Hepatocyte (in vitro differentiated cells): ENCODE measurements around the gene PICALM. TPM values are rescaled to one million over a fixed set of nuclear protein-coding genes. Genes with fewer than 3 reads are reported as not detected.

ENCODE experiments used
- DNase-seq: peaks from one replicate; pipeline ENCODE4 v3.0.0-alpha.2; 2016; ENCODE audit warnings: low spot score
- H2AFZ ChIP-seq: fragments of 200-600 bp; sonication (generic); 2 replicates; pipeline ENCODE4 v1.6.0; 2016; ENCODE audit warnings: antibody characterized with exemption, mild to moderate bottlenecking
- H3K27ac ChIP-seq: fragments of 200-600 bp; sonication (generic); 2 replicates; pipeline ENCODE4 v1.5.1; 2016; ENCODE audit warnings: mild to moderate bottlenecking
- H3K27me3 ChIP-seq: fragments of 200-600 bp; sonication (generic); 2 replicates; pipeline ENCODE4 v1.6.1; 2016
- H3K36me3 ChIP-seq: fragments of 200-600 bp; sonication (generic); replicated peaks from 2 replicates; pipeline ENCODE4 v1.5.1; 2016; ENCODE audit warnings: low read depth; ENCODE audit not compliant: insufficient read depth
- H3K4me1 ChIP-seq: fragments of 200-600 bp; sonication (generic); 2 replicates; pipeline ENCODE4 v1.5.1; 2016; ENCODE audit warnings: mild to moderate bottlenecking, moderate library complexity; ENCODE audit not compliant: insufficient read depth
- H3K4me2 ChIP-seq: fragments of 200-600 bp; sonication (generic); 2 replicates; pipeline ENCODE4 v1.6.0; 2016
- H3K4me3 ChIP-seq: fragments of 200-600 bp; sonication (generic); 2 replicates; pipeline ENCODE4 v1.5.1; 2016; ENCODE audit warnings: mild to moderate bottlenecking
- H3K79me2 ChIP-seq: fragments of 200-600 bp; sonication (generic); 2 replicates; pipeline ENCODE4 v1.6.0; 2017; ENCODE audit warnings: mild to moderate bottlenecking
- H3K9me2 ChIP-seq: fragments of 200-600 bp; sonication (generic); replicated peaks from 2 replicates; pipeline ENCODE4 v1.6.0; 2017; ENCODE audit warnings: mild to moderate bottlenecking; ENCODE audit not compliant: insufficient read depth
- H3K9me3 ChIP-seq: fragments of 200-600 bp; sonication (generic); 2 replicates; pipeline ENCODE4 v1.5.1; 2016; ENCODE audit warnings: low read depth, mild to moderate bottlenecking
- H4K20me1 ChIP-seq: fragments of 200-600 bp; sonication (generic); 2 replicates; pipeline ENCODE4 v1.6.0; 2016; ENCODE audit warnings: mild to moderate bottlenecking; ENCODE audit not compliant: insufficient read depth, poor library complexity, severe bottlenecking
- CTCF ChIP-seq: fragments of 200-600 bp; sonication (generic); IDR thresholded peaks from 2 replicates; pipeline ENCODE4 v1.5.1; 2016; ENCODE audit warnings: antibody characterized with exemption, mild to moderate bottlenecking; ENCODE audit not compliant: poor library complexity
- EZH2 ChIP-seq: fragments of 200-600 bp; sonication (generic); IDR thresholded peaks from 2 replicates; pipeline ENCODE4 v1.6.1; 2016; ENCODE audit warnings: antibody characterized with exemption, mild to moderate bottlenecking, borderline replicate concordance
- EZH2phosphoT487 ChIP-seq: fragments of 200-600 bp; sonication (generic); IDR thresholded peaks from one replicate; pipeline ENCODE4 v1.6.1; 2018; ENCODE audit warnings: antibody characterized with exemption, mild to moderate bottlenecking, low read depth, moderate library complexity; ENCODE audit not compliant: unreplicated experiment, severe bottlenecking
- WGBS: methylation state at CpG from one replicate; pipeline ENCODE4 v1.1.6; 2016; ENCODE audit warnings: low lambda C conversion rate; ENCODE audit errors: missing lambda C conversion rate; 5-methylcytosine and 5-hydroxymethylcytosine counted together
- polyA plus RNA-seq: library from polyadenylated mRNA; unstranded; fragments of >200 nt; fragmentation: Nextera tagmentation; extraction: Ambion mirVana; gene quantifications from 2 replicates; pipeline ENCODE4 v1.2.1, GENCODE V29; 2016
- total RNA-seq: library from RNA; depleted of rRNA; stranded (reverse); fragments of >200 nt; gene quantifications from 2 replicates; pipeline ENCODE4 v1.2.3, GENCODE V29; 2014

Gene PICALM
- total and polyA plus RNA-seq, 2 experiments from 2014 or later: 46.4 to 197 TPM

GRCh38 chr11:86117001-86117711 is 48.3 kb upstream of the PICALM start:
- Histone ChIP-seq H3K4me3 (no peak overlapping the region), H4K20me1 (no peaks in the 10 kb centered on the region), H2AFZ (no peak overlapping the region), H3K4me2 (no peak overlapping the region), H3K9me2 (no peaks in the 10 kb centered on the region), H3K27me3 (no peaks in the 10 kb centered on the region), H3K79me2 (no peaks in the 10 kb centered on the region), H3K4me1 (no peaks in the 10 kb centered on the region), H3K9me3 (no peaks in the 10 kb centered on the region), H3K36me3 (no peaks in the 10 kb centered on the region), H3K27ac (no peak overlapping the region)
- 80% methylated on average over 5 of the region's 5 CpGs for WGBS
- no peak for TF ChIP-seq EZH2phosphoT487
- DNase-seq: peak; percentile 19

- no peaks in the 10 kb centered on the region for H3K9me2 ChIP-seq
- no peaks in the 10 kb centered on the region for H4K20me1 ChIP-seq
- H3K27ac ChIP-seq: no peak overlapping the region
- H2AFZ ChIP-seq: no peak overlapping the region
- TF ChIP-seq CTCF: no peak
- no peak for TF ChIP-seq EZH2
- no peak for TF ChIP-seq EZH2phosphoT487
- no peaks in the 10 kb centered on the region for H3K27me3 ChIP-seq
- H3K79me2 ChIP-seq: no peaks in the 10 kb centered on the region
- H3K4me2 ChIP-seq: no peak overlapping the region
- no peak overlapping the region for H3K4me3 ChIP-seq
- 77% methylated on average over 4 of the region's 4 CpGs for WGBS
- H3K9me3 ChIP-seq: no peaks in the 10 kb centered on the region
- DNase-seq: no peak
- no peaks in the 10 kb centered on the region for H3K4me1 ChIP-seq
- no peaks in the 10 kb centered on the region for H3K36me3 ChIP-seq
Measured at GRCh38 chr11:86116386-86116726, 47.5 kb upstream of the PICALM start.

- H3K36me3 ChIP-seq: no peaks in the 10 kb centered on the region
- H2AFZ ChIP-seq: no peak overlapping the region
- WGBS: 83% methylated on average over 3 of the region's 3 CpGs
- no peak for DNase-seq
- H3K4me3 ChIP-seq: no peak overlapping the region
- no peaks in the 10 kb centered on the region for H3K4me1 ChIP-seq
- H3K27me3 ChIP-seq: no peaks in the 10 kb centered on the region
- H3K79me2 ChIP-seq: no peaks in the 10 kb centered on the region
- TF ChIP-seq EZH2 (no peak), CTCF (no peak), EZH2phosphoT487 (no peak)
- no peaks in the 10 kb centered on the region for H3K9me3 ChIP-seq
- no peak overlapping the region for H3K4me2 ChIP-seq
- H3K9me2 ChIP-seq: no peaks in the 10 kb centered on the region
- no peaks in the 10 kb centered on the region for H4K20me1 ChIP-seq
- no peak overlapping the region for H3K27ac ChIP-seq
Measured at GRCh38 chr11:86115542-86116385, 46.9 kb upstream of the PICALM start.

- 92% methylated on average over 13 of the region's 13 CpGs for WGBS
- Histone ChIP-seq H3K4me3 (no peak overlapping the region), H3K9me2 (no peaks in the 10 kb centered on the region), H4K20me1 (no peaks in the 10 kb centered on the region), H3K79me2 (no peaks in the 10 kb centered on the region), H3K9me3 (no peaks in the 10 kb centered on the region), H2AFZ (no peak overlapping the region), H3K27me3 (no peaks in the 10 kb centered on the region), H3K36me3 (no peaks in the 10 kb centered on the region), H3K4me2 (no peak overlapping the region), H3K4me1 (no peaks in the 10 kb centered on the region), H3K27ac (no peak overlapping the region)
- no peak for DNase-seq
- TF ChIP-seq CTCF (no peak), EZH2phosphoT487 (no peak), EZH2 (no peak)
Measured at GRCh38 chr11:86108890-86109638, 40.2 kb upstream of the PICALM start.
